Measurements from ENCODE around the gene FOXP1. TPM values are rescaled to one million over a fixed set of nuclear protein-coding genes. Genes with fewer than 3 reads are reported as not detected.

The FOXP1 gene
- total and polyA plus RNA-seq, 2 of the 13 experiments (the other 11 are each of a cell fraction or from before 2014, with no cell fraction given): 40.4 to 59.0 TPM

- CTCF ChIA-PET (ENCODE audit: low intra/inter-chr PET ratio, low total read pairs): no interaction called here
- H4K20me1 ChIP-seq (ENCODE audit: insufficient read depth, low read length): 0 out of 2 replicates have a peak, but pooled peaks cover 10% of the 10 kb centered on the region
- no peak overlapping the region for H3K27ac ChIP-seq (ENCODE audit: extremely low read length, insufficient read depth, low read length)
- H3K27me3 ChIP-seq (ENCODE audit: control insufficient read depth in 1 of 2, insufficient read depth in 2 of 2, low read length in 2 of 2): no peaks in the 10 kb centered on the region
- H3K4me3 ChIP-seq (replicated peaks in 1 of 3; ENCODE audit: insufficient read depth in 1 of 3, low read depth in 2 of 3, low read length in 3 of 3): no peak overlapping the region
- peaks cover 25% of the 10 kb centered on the region for H3K79me2 ChIP-seq (ENCODE audit: insufficient read depth, low read length)
- H2AFZ ChIP-seq (ENCODE audit: low read length): no peak overlapping the region
- in situ Hi-C loops (cut with HindIII; ENCODE audit: extremely low pct_ligation_motif_present, low pct_unique_long_range_greater_than_20kb) (no loop called here), intact Hi-C loops (cut with micrococcal nuclease; ENCODE audit: unreplicated experiment) (no loop called here)
- no peak for TF ChIP-seq ZNF34 (CRISPR knock-in tag; IDR thresholded peaks at IDR 0.05; ENCODE audit: borderline replicate concordance)
- TF ChIP-seq ARNT2 (CRISPR knock-in tag; IDR thresholded peaks at IDR 0.05; ENCODE audit: low read depth): no peak
- TF ChIP-seq PRDM15 (CRISPR knock-in tag; IDR thresholded peaks at IDR 0.05): no peak
- no peak for TF ChIP-seq ZNF143 (CRISPR knock-in tag; IDR thresholded peaks at IDR 0.05)
- TF ChIP-seq HMGXB3 (CRISPR knock-in tag; IDR thresholded peaks at IDR 0.05; ENCODE audit: borderline replicate concordance): no peak
- TF ChIP-seq XBP1 (CRISPR knock-in tag; IDR thresholded peaks at IDR 0.05): no peak
- TF ChIP-seq KMT2A (CRISPR knock-in tag; IDR thresholded peaks at IDR 0.05): no peak
- TF ChIP-seq MXD4 (CRISPR knock-in tag; IDR thresholded peaks at IDR 0.05): no peak
- no peak for TF ChIP-seq ATRX (CRISPR knock-in tag; IDR thresholded peaks at IDR 0.05; ENCODE audit: borderline replicate concordance)
- no peak for TF ChIP-seq ZNF225 (CRISPR knock-in tag; IDR thresholded peaks at IDR 0.05)
- no peak for TF ChIP-seq ZNF598 (CRISPR knock-in tag; IDR thresholded peaks at IDR 0.05; ENCODE audit: borderline replicate concordance)
- no peak for TF ChIP-seq NFYB (CRISPR knock-in tag; IDR thresholded peaks at IDR 0.05)
- TF ChIP-seq TBX3 (IDR thresholded peaks at IDR 0.05; ENCODE audit: borderline replicate concordance): no peak
- no peak for TF ChIP-seq CEBPB (IDR thresholded peaks at IDR 0.05; ENCODE audit: borderline replicate concordance, low read depth, low read length)
- H3K36me3 ChIP-seq (replicated peaks in 1 of 2; ENCODE audit: control insufficient read depth in 1 of 2, insufficient read depth in 2 of 2, low read length in 2 of 2): peaks cover 7 to 24% of the 10 kb centered on the region in 2 experiments
- H3K9ac ChIP-seq (ENCODE audit: insufficient read depth, low read depth, low read length): no peak overlapping the region
- ATAC-seq (no peak), DNase-seq (ENCODE audit: low spot score) (no peak), FAIRE-seq (no peak)
- 100% methylated on average over 7 of the region's 7 CpGs for WGBS (ENCODE audit: low lambda C conversion rate)
- peaks cover 57% of the 10 kb centered on the region for H3K4me1 ChIP-seq (ENCODE audit: insufficient read depth, low read length)
- POLR2A ChIA-PET: interaction anchor here (0.9 kb wide), 1 partner anchor 182 kb away, joined by 3 read pairs; no protein-coding TSS in a partner anchor
- no TSS peak for BruUV-seq (replicated peaks)
- H3K4me2 ChIP-seq (ENCODE audit: low read depth, low read length): no peak overlapping the region
- no peaks in the 10 kb centered on the region for H3K9me3 ChIP-seq (ENCODE audit: low read length)
Measured at GRCh38 chr3:71028802-71029201, 554.7 kb downstream of the FOXP1 start.
